HG02840 (cell line): ENCODE measurements around the gene GRWD1.

ENCODE experiments used
- ATAC-seq: cut with Tn5 transposase; IDR thresholded peaks from one replicate; pipeline ENCODE4 v1.9.1; 2021; ENCODE audit warnings: mild to moderate bottlenecking, moderate library complexity, moderate number of reproducible peaks; ENCODE audit not compliant: unreplicated experiment, low FRiP score

Gene GRWD1

GRCh38 chr19:48421548-48421947, 24.2 kb upstream of the GRWD1 start:
- ATAC-seq: no peak

GRCh38 chr19:48424694-48425219, 21.0 kb upstream of the GRWD1 start:
- ATAC-seq: no peak

GRCh38 chr19:48428670-48429069, 17.1 kb upstream of the GRWD1 start:
- no peak for ATAC-seq

- ATAC-seq: no peak
Observed at GRCh38 chr19:48433337-48433736, 12.4 kb upstream of the GRWD1 start.

DNA sequence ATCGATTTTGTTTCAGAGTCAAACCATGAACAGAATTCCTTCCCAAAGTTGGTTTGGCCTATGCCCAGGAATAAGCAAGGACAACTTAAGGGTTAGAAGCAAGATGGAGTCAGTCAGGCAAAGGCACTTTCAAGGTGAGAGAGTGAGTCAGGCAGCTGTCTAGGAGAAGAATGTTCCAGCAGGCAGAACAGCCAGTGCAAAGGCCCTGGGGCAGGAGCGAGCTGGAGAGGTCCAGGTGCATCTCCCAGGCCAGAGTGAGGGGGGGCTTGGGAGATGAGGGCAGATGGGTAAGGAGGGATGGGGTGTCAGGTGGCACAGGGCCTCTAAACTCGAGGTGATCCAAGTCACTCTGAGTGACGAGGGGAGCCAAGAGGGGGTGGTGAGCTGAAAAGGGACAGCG, 9.2 kb upstream of the GRWD1 start:
- ATAC-seq: no peak

DNA sequence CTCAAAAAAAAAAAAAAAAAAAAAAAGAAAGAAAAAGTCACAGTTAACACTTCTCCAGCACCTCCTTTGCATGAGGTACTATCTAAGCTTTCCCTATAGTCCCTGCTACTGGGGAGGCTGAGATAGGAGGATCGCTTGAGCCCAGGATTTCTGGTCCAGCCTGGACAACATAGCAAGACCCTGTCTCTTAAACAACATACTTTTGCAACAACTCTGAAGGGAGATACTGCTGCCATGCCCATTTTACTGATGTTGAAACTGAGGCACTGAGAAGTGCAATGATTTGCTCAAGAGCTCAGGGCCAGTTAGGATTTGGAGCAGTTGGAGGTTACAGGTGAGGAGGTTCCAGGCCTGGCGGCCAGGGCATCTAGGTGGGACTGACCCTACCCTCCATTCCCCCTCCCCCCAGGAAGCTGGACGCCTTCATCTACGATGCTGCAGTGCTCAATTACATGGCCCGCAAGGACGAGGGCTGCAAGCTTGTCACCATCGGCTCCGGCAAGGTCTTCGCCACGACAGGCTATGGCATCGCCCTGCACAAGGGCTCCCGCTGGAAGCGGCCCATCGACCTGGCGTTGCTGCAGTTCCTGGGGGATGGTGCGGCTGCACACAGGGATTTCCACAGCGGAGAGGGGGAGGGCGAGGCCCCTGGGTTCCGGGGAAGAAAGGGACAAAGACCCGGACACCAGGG, 4.3 kb upstream of the GRWD1 start:
- no peak for ATAC-seq

DNA sequence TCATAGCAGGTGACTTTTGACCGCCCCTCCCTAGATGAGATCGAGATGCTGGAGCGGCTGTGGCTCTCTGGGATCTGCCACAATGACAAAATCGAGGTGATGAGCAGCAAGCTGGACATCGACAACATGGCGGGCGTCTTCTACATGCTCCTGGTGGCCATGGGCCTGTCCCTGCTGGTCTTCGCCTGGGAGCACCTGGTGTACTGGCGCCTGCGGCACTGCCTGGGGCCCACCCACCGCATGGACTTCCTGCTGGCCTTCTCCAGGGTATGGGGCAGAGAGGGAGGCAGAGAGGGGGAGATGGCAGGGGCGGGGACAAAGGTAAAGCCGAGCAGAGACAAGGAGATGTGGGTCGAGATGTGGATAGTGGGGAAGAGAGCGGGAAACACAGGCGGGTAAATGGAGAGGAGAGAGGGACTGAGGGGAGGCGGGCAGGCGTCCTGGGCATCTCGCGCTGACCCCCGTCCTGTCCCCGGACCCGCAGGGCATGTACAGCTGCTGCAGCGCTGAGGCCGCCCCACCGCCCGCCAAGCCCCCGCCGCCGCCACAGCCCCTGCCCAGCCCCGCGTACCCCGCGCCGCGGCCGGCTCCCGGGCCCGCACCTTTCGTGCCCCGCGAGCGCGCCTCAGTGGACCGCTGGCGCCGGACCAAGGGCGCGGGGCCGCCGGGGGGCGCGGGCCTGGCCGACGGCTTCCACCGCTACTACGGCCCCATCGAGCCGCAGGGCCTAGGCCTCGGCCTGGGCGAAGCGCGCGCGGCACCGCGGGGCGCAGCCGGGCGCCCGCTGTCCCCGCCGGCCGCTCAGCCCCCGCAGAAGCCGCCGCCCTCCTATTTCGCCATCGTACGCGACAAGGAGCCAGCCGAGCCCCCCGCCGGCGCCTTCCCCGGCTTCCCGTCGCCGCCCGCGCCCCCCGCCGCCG, 3.4 kb upstream of the GRWD1 start:
- no peak for ATAC-seq

- ATAC-seq: no peak
Observed at GRCh38 chr19:48443256-48443655, 2.5 kb upstream of the GRWD1 start.

- no peak for ATAC-seq
Observed at GRCh38 chr19:48443731-48444128, 2.1 kb upstream of the GRWD1 start.

DNA sequence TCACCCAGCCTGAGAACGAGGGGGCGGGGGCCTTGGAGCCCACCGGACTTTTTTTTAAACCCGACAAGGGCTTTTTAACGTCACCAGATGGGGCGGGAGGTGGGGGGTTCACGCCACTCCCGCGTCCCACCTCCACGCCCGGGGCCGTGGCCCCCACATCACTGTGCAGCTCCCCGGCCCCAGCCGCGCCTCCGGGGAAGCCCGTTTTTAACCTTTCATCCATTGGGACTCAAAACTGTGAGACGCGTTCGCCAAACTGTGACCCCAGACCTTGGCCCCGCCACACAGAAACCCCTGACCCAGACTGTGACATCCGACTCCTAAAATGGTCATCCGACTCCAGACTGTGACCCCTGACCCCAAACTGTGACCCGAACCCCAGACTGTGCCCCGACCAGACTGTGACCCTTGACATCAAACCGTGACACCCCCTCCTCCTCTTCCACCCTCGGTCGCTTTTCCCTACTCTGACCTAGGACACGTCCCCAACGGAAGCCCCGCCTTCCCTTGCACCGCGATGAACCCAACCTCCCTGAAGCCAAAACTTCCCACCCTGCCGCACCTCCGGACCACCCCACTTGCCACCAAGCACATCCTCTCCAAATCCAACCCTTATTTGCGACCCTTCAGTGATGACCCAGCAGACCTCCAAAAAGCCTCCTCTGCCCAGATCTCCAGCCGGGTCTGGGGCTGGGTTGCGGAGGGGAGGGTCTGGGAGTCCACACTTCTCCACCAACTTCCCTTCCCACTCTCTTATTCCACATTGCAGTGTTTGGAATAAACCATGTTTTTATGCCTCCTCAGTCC, 1.5 kb upstream of the GRWD1 start:
- no peak for ATAC-seq

- ATAC-seq: no peak
Observed at GRCh38 chr19:48444936-48445200, 915 bp upstream of the GRWD1 start.

DNA sequence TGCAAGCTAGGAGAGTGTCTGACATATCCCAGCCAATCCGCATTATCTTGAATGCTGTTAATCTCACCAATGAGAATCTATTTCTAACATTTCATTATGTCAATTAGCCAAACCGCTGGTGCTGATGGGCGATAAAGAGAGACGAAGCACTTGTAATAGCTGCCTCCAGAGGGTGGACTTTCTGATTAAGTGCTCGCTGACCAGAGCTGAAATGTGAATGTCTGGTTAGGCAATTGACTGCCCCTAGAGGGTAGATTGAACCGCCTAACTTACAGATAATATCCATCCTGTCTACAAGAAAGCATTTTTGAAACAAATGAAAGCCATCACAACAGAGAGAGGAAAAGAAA, 552 bp upstream of the GRWD1 start:
- ATAC-seq: no peak

DNA sequence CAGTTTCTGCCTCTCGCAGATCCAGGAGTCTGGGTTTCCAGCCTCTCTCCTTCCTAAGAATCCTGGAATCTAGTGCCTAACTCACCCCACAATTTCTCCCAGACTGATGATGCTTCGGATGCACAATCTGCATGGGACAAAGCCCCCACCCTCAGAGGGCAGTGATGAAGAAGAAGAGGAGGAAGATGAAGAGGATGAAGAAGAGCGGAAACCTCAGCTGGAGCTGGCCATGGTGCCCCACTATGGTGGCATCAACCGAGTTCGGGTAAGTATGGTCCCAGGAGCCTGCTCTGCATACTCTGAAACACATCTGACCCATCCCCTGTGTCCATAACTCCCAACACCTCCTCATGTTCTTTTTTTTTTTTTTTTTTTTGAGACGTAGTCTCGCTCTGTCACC, 796 bp downstream of the GRWD1 start:
- no peak for ATAC-seq

- ATAC-seq: no peak
Observed at GRCh38 chr19:48448563-48448962, 2.8 kb downstream of the GRWD1 start.

GRCh38 chr19:48450441-48450840, 4.7 kb downstream of the GRWD1 start:
- ATAC-seq: no peak

GRCh38 chr19:48450863-48451262, 5.1 kb downstream of the GRWD1 start:
- no peak for ATAC-seq

DNA sequence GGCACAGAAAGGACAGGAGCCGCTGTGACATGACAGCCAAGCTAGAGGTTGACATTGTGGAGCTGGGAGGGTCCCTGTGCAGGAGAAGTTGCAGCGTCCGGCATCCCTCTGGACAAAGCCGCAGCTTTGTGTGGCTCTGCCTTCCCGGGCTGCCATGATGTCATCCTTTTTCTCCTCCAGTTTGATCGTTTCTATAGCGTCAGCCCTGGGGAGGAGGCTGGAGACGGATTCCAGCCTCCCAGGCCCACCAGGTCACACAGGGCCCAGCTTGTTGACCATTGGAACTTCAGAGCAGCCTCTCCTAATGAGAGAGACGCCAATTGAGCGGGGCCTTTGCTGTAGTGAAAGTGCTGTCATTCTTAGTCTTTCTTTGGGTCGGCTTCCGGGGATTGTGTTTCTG, 5.8 kb downstream of the GRWD1 start:
- ATAC-seq: no peak

DNA sequence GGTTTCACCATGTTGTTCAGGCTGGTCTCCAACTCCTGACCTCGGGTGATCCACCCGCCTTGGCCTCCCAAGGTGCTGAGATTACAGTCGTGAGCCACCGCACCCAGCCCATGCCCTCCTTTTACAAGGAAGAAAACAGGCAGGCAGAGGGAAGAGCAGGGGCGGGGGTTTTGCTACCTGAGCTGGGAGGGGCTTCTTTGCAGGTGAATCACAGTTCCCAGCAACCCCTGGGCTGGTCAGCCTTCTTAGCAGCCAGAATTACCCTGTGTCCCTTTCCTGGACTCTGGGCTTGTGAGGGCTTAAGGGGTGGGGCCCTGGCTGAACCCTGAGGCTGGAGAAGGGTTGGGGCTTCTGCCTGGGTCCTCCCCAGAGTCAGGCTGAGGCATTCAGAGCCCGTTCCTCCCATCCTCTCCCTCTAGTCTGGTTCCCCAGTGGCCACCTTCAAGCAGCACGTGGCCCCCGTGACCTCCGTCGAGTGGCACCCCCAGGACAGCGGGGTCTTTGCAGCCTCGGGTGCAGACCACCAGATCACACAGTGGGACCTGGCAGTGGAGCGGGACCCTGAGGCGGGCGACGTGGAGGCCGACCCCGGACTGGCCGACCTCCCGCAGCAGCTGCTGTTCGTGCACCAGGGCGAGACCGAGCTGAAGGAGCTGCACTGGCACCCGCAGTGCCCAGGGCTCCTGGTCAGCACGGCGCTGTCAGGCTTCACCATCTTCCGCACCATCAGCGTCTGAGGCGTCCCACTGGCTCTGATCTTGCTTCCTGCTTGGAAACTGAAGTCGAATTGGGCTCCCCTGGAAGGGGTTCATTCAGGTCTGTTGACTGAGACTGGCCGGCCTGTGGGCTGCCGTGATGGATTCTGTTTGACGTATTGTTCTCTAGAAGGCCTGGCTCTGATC, 6.8 kb downstream of the GRWD1 start:
- ATAC-seq: no peak

GRCh38 chr19:48454150-48454730, 8.5 kb downstream of the GRWD1 start:
- ATAC-seq: no peak
